Upper lobe of right lung (tissue), 1 donor: ENCODE data around the gene CCDC112. TPM values are rescaled to one million over a fixed set of nuclear protein-coding genes. Genes with fewer than 3 reads are reported as not detected.
A peak's percentile ranks its signal among the peaks of the same experiment; 100 is the strongest.

Experiments used
- ATAC-seq: fragments of 200-7000 bp; cut with Tn5 transposase; one replicate; pipeline ENCODE4 v1.9.1; 2020; ENCODE audit warnings: mild to moderate bottlenecking, moderate library complexity
- DNase-seq: peaks from one replicate; pipeline ENCODE4 v3.0.0-alpha.2; 2020
- H3K27ac ChIP-seq: fragments of 200-600 bp; one replicate; pipeline ENCODE4 v1.8.0; 2022
- H3K27me3 ChIP-seq: fragments of 200-600 bp; one replicate; pipeline ENCODE4 v1.8.0; 2022; ENCODE audit warnings: mild to moderate bottlenecking
- H3K36me3 ChIP-seq: fragments of 200-600 bp; one replicate; pipeline ENCODE4 v1.8.0; 2022
- H3K4me1 ChIP-seq: fragments of 200-600 bp; one replicate; pipeline ENCODE4 v1.8.0; 2022
- H3K4me3 ChIP-seq: fragments of 200-600 bp; one replicate; pipeline ENCODE4 v1.8.0; 2022; ENCODE audit warnings: mild to moderate bottlenecking
- H3K9me3 ChIP-seq: fragments of 200-600 bp; one replicate; pipeline ENCODE4 v1.8.0; 2022
- intact Hi-C: fragments of 100-400 bp; cut with DNase I; formaldehyde crosslinking; loops from one replicate; pipeline ENCODE4 v1.11.0; 2022
- total RNA-seq: library from RNA; stranded (reverse); fragmentation: NEBNext Ultra II Directional; extraction: Animal tissue kit (Norgen Biotek cat#: 25700); gene quantifications from one replicate; pipeline ENCODE4 v1.2.1, GENCODE V29; 2021
- TF ChIP-seq, protein P1 (sequence below): fragments of 200-600 bp; IDR thresholded peaks from one replicate; pipeline ENCODE4 v1.8.0; 2022; ENCODE audit warnings: antibody characterized with exemption
- donor health status: DM: no; HTN: yes; CAD: no; lungs with severe emphysema.

The CCDC112 gene
- total RNA-seq, 1 donor from 2014 or later, result 6.6 TPM

DNA sequence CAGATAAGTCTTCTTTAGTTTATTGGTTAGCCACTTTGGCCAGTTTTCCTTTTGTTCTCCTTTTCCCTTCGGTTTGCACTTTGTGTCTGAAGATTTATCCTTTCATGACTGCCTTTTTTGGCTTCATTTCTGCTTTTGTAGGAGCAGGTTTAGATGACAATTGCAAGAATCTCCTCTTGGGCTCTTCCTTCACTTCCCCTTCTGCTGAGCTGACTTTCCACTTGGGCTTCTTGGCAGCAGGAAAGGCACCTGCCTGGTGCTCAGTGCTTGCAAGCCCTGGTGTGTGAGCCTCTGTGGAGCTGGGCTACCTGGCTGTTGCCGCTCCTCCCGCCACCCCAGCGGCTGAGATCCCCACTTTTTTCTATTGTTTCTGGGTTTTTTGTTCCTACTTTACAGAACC is 7.3 kb downstream of the CCDC112 start:
- Histone ChIP-seq H3K4me1 (no peaks in the 10 kb centered on the region), H3K27me3 (no peaks in the 10 kb centered on the region), H3K27ac (no peak overlapping the region), H3K36me3 (no peaks in the 10 kb centered on the region), H3K9me3 (no peaks in the 10 kb centered on the region), H3K4me3 (no peak overlapping the region)
- intact Hi-C loops, result no loop called here
- TF ChIP-seq, protein P1, sequence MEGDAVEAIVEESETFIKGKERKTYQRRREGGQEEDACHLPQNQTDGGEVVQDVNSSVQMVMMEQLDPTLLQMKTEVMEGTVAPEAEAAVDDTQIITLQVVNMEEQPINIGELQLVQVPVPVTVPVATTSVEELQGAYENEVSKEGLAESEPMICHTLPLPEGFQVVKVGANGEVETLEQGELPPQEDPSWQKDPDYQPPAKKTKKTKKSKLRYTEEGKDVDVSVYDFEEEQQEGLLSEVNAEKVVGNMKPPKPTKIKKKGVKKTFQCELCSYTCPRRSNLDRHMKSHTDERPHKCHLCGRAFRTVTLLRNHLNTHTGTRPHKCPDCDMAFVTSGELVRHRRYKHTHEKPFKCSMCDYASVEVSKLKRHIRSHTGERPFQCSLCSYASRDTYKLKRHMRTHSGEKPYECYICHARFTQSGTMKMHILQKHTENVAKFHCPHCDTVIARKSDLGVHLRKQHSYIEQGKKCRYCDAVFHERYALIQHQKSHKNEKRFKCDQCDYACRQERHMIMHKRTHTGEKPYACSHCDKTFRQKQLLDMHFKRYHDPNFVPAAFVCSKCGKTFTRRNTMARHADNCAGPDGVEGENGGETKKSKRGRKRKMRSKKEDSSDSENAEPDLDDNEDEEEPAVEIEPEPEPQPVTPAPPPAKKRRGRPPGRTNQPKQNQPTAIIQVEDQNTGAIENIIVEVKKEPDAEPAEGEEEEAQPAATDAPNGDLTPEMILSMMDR, result no peak
- DNase-seq (no peak), ATAC-seq (peak; percentile 17)

DNA sequence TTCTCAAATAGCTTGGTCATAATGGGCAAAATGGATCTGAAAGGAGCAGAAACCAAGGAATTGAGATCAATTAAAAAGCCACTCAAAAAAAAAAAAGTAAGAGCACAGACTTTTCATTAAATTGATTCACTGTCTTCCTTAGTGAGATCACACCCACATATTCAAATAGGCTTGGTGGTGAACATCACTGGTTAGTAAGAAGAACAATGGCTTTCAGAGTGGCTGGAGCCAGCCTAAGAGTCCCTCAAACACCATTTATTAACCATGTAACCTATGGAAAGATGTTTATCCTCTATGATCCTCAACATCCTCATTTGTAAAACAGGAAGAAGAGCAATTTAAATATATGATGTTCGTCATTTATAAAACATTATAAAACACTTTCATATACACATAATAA is 12.4 kb downstream of the CCDC112 start:
- DNase-seq (no peak), ATAC-seq (no peak)
- Histone ChIP-seq H3K27me3 (no peaks in the 10 kb centered on the region), H3K9me3 (no peaks in the 10 kb centered on the region), H3K4me1 (no peaks in the 10 kb centered on the region), H3K27ac (no peak overlapping the region), H3K36me3 (no peaks in the 10 kb centered on the region), H3K4me3 (no peak overlapping the region)
- TF ChIP-seq, protein P1, result no peak
- intact Hi-C loops, result no loop called here

DNA sequence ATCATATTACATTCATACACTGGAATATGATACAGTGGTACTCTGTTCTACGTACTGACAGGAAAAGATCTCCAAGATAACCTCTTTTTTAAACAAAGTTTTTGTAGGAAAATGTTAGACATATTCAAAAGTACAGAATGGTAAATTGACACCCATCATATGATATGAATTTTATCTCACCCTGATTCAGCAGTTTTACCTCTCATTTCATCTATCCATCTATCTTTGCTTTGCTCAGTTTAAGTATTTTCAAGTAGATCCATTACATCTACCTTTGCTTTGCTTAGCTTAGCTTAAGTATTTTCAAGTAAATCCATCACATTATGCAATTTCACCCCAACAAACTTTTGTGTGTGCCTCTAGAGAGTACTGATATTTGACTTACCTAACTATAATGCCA is 14.3 kb downstream of the CCDC112 start:
- H3K4me1 ChIP-seq, result no peaks in the 10 kb centered on the region
- no peak for DNase-seq
- TF ChIP-seq, protein P1, result no peak
- H3K4me3 ChIP-seq, result no peak overlapping the region
- no peak for ATAC-seq
- H3K27ac ChIP-seq, result no peak overlapping the region
- no peaks in the 10 kb centered on the region for H3K36me3 ChIP-seq
- H3K27me3 ChIP-seq, result no peaks in the 10 kb centered on the region
- no peaks in the 10 kb centered on the region for H3K9me3 ChIP-seq
- intact Hi-C loops, result no loop called here

DNA sequence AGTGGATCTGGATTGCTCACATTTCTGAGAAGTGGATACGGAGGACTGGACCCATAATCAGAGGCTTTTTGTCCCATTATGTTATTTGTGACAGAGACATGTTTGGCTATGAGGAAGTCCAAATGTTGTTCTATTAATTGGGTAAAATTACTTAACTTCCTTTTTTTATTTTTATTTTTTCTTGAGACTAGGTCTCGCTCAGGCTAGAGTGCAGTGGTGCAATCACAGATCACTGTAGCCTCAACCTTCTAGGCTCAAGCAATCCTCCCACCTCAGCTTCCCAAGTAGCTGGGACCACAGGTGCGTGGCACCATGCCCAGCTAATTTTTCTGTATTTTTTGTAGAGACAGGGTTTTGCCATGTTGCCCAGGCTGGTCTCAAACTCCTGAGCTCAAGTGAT is 21.9 kb downstream of the CCDC112 start:
- Histone ChIP-seq H3K9me3 (no peaks in the 10 kb centered on the region), H3K36me3 (peaks cover 5% of the 10 kb centered on the region), H3K4me3 (no peak overlapping the region), H3K27ac (no peak overlapping the region), H3K27me3 (no peaks in the 10 kb centered on the region), H3K4me1 (no peaks in the 10 kb centered on the region)
- ATAC-seq (peak; percentile 58), DNase-seq (no peak)
- TF ChIP-seq, protein P1, result no peak
- intact Hi-C loops, result no loop called here

DNA sequence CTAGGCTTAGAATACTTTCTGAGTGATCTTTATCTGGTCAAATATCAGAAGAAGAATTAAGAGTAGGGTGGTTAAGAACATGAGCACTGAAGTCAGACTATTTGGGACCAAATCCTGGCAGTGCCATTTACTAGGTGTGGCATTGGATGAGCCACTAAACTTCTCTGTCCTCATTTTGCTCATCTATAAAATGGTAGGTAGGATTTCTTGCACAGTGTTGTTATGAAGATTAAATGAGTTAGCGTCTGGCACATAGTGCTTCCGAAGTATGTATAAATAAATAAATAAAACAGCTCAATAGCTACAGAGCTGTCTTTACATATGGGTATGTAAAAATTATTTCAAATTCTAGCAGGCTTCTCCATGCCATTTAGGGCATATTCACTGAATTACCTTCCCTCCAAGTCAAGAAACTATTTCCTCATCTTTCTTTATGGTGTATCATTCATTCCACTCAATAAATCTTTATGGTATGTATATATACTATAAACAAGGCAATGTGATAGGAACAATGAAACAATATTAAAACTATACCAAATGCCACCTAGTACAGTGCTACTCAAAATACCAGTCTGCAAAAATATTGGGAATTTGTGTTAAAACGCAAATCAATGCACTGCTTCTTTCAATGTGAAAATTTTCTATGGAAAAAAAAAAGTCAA is 24.0 kb downstream of the CCDC112 start:
- intact Hi-C loops, result no loop called here
- no peak for ATAC-seq
- H3K27ac ChIP-seq, result no peak overlapping the region

More for the DNA sequence above, 24.0 kb downstream of the CCDC112 start:
- TF ChIP-seq, protein P1, result no peak
- Histone ChIP-seq H3K36me3 (peaks cover 14% of the 10 kb centered on the region), H3K9me3 (no peaks in the 10 kb centered on the region), H3K27me3 (no peaks in the 10 kb centered on the region), H3K4me3 (no peak overlapping the region), H3K4me1 (no peaks in the 10 kb centered on the region)
- DNase-seq, result no peak
